DMS79 (cell line): ENCODE measurements around the gene NSUN2.

Source experiments
- DNase-seq: peaks from one replicate; lab custom pipeline; 2025; lab: John Stamatoyannopoulos, UW

Gene NSUN2

DNA sequence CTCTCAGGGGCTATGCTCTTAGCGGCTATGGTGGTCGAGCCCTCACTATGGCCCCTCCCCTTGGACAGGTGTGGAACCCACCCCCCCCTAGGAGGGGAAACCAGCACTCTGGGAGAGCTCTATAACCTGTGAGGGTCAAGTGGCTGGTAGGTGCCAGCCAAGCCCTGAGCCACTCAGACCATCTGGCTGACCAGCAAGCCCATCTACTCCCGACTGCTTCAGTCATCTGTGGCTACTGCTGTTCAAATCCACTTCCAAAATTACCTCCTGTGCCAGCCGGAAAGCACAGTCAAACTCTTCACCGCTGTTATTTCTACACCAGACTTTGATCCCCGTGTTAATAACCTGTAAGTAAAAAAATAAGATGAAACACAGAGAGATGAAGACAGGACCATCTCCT lies 28.5 kb downstream of the NSUN2 start:
- DNase-seq, result no peak

DNA sequence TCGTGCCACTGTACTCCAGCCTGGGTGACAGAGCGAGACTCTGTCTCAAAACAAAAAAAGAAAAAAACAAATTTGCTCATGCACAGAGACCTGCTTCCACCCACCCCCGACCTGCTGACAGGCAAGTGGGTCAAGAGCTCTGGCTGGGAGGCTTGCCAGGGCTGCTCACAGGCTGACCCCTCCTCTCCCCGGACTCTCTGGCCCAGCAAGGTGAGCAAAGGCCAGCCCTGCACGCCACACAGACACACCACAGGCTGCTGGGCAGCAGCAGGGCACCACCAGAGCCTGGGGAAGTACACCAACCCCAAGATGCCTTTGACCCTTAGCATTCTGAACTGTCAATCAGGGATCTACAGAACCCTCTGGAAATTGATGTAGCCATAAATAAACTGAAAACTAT lies 29.2 kb downstream of the NSUN2 start:
- DNase-seq, result no peak

DNA sequence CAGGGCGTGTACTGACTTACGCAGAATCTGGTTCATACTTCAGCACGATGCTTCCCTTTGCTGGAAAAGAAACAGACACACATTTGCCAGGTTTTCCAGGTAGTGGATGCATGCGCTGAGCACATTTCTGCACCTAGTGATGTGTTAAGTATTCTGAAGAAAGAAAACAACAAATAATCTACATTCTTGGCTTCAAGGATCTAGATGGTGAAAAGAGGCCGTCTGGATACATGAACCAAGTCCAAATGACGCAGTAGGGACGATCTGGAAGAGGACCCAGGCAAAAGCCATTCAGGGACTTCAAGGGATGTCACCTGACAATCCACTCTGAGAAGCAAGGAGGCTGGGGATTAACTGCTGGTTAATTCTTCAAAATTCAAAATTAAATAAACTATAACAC lies 30.4 kb downstream of the NSUN2 start:
- DNase-seq, result no peak

GRCh38 chr5:6601816-6602215 lies 31.0 kb downstream of the NSUN2 start:
- DNase-seq, result no peak

DNA sequence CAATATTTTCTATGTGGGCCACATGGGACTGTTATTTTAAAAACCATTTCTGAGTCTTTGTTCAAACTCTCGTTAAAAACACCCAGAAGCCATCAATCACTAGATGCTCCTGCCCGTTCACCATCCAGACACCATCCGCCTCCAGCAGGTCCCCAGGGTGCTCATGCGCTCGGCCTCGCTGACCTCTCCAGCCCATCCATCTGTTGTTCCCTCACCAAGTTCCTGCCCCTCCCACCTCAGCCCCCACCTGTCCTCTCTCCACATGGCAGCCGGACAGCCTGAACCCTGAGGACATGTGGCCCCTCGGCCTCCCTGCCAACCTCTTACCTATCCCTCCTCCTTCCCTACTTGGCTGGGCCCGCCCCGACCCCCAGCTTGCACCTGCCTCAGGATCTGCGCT lies 31.6 kb downstream of the NSUN2 start:
- DNase-seq, result no peak

DNA sequence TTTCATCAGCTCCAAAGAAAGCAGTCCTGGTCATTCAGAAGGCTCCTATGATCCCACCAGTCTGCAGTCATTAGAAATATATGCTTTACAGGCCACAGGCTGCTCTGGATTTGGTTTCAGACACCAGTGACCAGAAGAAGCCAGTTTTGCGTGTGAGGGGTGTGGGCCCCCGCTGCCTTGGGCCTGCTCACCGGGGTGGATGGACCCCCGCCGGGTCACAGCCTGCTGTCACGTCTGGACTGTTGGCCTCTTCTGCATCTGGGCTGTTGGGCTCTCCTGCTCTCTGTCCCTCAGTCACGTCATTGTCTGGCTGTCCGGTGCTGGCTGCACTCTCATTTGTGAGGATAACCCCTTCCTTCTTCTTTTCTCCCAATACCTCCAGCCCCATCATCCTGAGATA lies 33.1 kb downstream of the NSUN2 start:
- DNase-seq, result no peak

- DNase-seq, result no peak
Observed at GRCh38 chr5:6598351-6598900, 34.4 kb downstream of the NSUN2 start.

DNA sequence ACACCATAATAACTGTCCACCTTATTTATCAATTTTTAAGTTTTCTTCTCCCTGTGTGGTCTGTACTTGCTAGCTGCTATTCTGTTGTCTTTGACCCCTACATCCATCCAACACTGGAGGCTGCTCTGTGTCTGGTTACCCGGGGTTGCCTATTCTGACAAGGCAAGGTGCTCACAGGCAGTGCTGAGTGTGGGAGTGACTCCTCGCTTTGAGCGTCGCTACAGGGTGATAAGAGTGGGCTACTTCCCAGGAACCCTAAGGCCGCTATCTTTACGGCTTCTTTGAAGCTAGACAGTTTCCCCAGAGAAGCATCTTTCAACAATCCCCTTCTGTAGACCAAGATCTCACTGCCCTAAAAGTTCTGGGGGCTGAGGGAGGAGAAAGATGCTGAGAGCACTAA lies 35.3 kb downstream of the NSUN2 start:
- no peak for DNase-seq

- DNase-seq, result no peak
Observed at GRCh38 chr5:6596388-6596787, 36.5 kb downstream of the NSUN2 start.

DNA sequence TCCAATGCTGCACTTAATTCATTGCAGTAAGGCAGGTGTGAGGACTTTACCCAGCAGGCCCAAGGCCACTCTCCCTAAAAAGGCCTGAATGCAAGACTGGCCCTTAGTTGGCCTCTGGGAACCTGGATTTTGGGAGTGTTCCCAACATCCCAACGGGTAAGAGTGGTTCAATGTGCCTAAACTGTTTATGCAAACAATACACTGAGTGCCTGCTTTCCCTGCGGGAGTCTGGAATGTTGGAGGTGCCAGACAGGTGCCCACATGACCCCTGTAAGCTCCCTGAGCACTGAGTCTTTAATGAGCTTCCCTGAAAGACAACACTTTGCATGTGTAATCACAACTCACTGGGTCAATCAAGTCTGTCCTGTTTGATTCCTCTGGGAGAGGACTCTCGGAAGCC lies 37.4 kb downstream of the NSUN2 start:
- no peak for DNase-seq

GRCh38 chr5:6594066-6594465 lies 38.8 kb downstream of the NSUN2 start:
- DNase-seq, result no peak

- DNase-seq, result no peak
Observed at GRCh38 chr5:6593148-6594016, 39.5 kb downstream of the NSUN2 start.

DNA sequence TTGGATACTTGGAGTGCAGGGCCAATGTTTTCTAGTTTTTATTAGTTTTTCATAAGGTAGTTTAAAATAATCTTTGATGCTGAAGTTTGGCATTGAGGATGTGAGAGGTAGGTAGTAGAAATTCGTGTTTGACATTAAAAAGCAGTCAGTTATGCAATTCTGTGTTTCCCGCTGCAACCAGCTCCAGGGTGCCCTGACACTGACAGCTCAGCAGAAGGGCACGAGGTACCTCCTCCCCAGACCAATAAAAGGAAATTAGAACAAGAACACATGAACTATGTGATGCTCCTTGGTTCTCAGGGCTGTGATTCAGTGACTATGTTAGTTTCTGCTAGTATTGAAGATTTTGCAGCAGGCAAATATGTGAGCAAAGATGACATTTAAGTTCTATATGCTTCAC lies 40.2 kb downstream of the NSUN2 start:
- no peak for DNase-seq

DNA sequence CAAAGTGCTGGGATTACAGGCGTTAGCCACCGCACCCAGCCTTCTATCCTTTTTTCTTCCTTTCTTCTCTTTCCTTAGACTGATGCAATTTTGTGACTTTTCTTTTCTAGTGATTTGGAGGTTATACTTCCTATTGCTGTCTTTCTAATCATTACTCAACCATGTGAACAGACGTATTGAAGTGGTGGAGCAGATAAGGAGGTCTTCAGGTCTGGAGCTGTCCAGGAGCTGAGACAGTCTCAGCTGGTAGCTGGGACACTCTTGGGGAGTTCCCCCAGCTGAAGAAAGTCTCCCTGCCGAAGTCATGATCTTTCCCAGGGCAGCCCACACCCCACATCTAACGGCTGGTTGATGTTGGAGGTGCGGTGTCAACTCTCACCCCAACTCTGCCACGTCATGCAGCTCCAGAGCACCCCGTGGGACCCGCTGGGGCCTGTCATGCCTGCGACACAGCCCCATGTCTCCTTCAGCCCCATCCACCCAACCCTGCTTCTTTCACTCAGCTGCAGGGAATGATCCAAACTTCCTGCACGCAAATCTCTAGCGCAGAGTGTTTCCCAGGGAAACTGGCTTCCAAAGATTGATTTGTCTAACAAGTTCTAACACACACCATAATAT lies 41.1 kb downstream of the NSUN2 start:
- DNase-seq, result no peak

DNA sequence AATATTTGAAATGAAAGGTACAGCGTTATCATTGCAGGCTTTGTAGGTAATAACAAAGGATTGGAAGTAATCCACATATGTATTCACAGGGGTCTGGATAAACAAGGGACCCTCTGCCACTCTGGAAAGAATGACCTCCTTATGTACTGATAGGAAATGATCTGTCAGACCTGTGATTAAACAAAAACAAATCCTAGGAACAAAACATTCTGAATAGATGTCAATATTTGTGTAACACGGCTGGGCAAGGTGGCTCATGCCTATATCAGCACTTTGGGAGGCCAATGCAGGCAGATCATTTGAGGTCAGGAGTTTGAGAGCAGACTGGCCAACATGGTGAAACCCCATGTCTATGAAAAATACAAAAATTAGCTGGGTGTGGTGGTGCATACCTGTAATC lies 42.3 kb downstream of the NSUN2 start:
- DNase-seq, result no peak

GRCh38 chr5:6587171-6587570 lies 45.7 kb downstream of the NSUN2 start:
- no peak for DNase-seq

DNA sequence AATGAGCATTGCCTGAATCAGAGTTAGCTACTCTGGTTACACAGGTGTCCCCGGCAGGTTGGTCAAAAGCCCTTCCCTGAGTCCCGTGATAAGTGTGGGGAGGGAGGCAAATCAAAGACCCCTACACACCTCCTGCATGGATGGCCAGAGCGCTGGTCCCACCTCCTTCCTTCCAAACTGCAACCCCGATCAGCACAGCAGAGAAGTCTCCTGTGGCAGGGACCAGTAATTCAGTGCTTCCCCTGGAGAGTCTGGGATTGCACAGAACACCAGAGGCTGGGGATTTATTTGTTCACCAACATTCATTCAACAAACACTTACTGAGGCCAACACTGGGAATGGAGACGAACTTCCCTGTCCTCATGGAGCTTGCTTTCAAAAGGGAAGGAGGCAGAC lies 46.2 kb downstream of the NSUN2 start:
- DNase-seq, result no peak

DNA sequence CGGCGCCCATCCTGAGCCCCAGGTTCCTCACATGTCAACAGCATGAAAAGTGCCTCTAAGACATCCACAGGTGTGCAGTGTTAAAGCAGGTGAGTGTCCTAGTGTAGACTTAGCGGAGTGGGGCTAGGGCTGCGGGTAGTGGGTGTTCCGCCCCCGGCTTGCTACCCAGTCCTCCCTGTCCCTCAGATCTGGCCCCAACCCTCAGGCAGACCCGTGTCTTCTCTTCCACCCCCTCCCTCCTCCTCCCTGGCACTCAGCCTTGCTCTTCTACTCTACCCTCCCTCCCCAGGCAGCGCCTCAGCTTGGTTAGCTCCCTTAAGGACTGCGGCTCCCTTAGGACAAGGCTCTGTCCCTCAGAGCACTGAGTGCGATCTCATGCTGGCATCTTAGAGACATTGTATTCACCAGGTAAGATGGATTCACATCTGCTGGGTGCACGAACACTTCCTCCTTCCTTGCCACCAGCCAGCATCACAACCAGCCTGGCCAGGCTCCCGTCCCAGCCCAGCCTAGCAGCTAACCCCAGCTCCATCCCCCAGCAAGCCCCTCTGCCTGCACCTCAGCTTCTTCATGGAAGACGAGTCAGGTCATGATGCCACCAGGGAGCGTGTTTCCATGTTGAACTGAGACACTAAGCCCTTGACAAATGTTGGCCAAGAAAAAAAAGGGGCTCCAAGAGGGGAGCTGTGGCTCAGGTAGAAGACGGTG lies 46.8 kb downstream of the NSUN2 start:
- DNase-seq, result no peak

GRCh38 chr5:6585168-6585567 lies 47.7 kb downstream of the NSUN2 start:
- DNase-seq, result no peak

GRCh38 chr5:6584727-6585126 lies 48.1 kb downstream of the NSUN2 start:
- DNase-seq, result no peak

- no peak for DNase-seq
Observed at GRCh38 chr5:6584101-6584645, 48.7 kb downstream of the NSUN2 start.

GRCh38 chr5:6583049-6583880 lies 49.6 kb downstream of the NSUN2 start:
- DNase-seq, result peak; percentile 20
